HG03520 (cell line): ENCODE results near the gene RUBCN.
"Not testable (repeated sequence)": the region's sequence is repeated elsewhere in the genome, so short reads cannot be mapped to it uniquely, and the experiment has no call there.

Experiments used
- ATAC-seq: cut with Tn5 transposase; IDR thresholded peaks from one replicate; pipeline ENCODE4 v1.9.1; 2021; ENCODE audit warnings: mild to moderate bottlenecking, moderate library complexity; ENCODE audit not compliant: unreplicated experiment

Gene RUBCN

GRCh38 chr3:197736010-197736490, 654 bp downstream of the RUBCN start:
- ATAC-seq: no peak

- ATAC-seq: no peak
These were observed 1.9 kb downstream of the RUBCN start for GRCh38 chr3:197734667-197735318.

- ATAC-seq: no peak
These were observed 3.7 kb downstream of the RUBCN start for GRCh38 chr3:197733042-197733441.

- not testable (repeated sequence) for ATAC-seq
These were observed 5.2 kb downstream of the RUBCN start for GRCh38 chr3:197731483-197731882.

GRCh38 chr3:197730770-197731169, 5.9 kb downstream of the RUBCN start:
- ATAC-seq: not testable (repeated sequence)

- ATAC-seq: peak; percentile 34
These were observed 6.5 kb downstream of the RUBCN start for GRCh38 chr3:197730200-197730599.

GRCh38 chr3:197728487-197728886, 8.2 kb downstream of the RUBCN start:
- no peak for ATAC-seq

- ATAC-seq: not testable (repeated sequence)
These were observed 8.8 kb downstream of the RUBCN start for GRCh38 chr3:197727878-197728277.

GRCh38 chr3:197722734-197723133, 14.0 kb downstream of the RUBCN start:
- no peak for ATAC-seq

GRCh38 chr3:197720694-197721093, 16.0 kb downstream of the RUBCN start:
- ATAC-seq: no peak

- no peak for ATAC-seq
These were observed 17.8 kb downstream of the RUBCN start for GRCh38 chr3:197718891-197719290.

- no peak for ATAC-seq
These were observed 22.5 kb downstream of the RUBCN start for GRCh38 chr3:197714251-197714650.

- ATAC-seq: peak; percentile 6
These were observed 23.3 kb downstream of the RUBCN start for GRCh38 chr3:197713477-197713822.

- ATAC-seq: peak; percentile 83
These were observed 24.6 kb downstream of the RUBCN start for GRCh38 chr3:197711973-197712707.

- ATAC-seq: not testable (repeated sequence)
These were observed 25.7 kb downstream of the RUBCN start for GRCh38 chr3:197710965-197711364.

- no peak for ATAC-seq
These were observed 27.6 kb downstream of the RUBCN start for GRCh38 chr3:197709135-197709534.

- ATAC-seq: no peak
These were observed 30.0 kb downstream of the RUBCN start for GRCh38 chr3:197706658-197707057.

- no peak for ATAC-seq
These were observed 34.9 kb downstream of the RUBCN start for GRCh38 chr3:197701841-197702240.

- no peak for ATAC-seq
These were observed 36.6 kb downstream of the RUBCN start for GRCh38 chr3:197700095-197700494.

GRCh38 chr3:197697355-197697754, 39.3 kb downstream of the RUBCN start:
- ATAC-seq: no peak

- ATAC-seq: no peak
These were observed 42.5 kb downstream of the RUBCN start for GRCh38 chr3:197694251-197694650.

- no peak for ATAC-seq
These were observed 44.1 kb downstream of the RUBCN start for GRCh38 chr3:197692641-197693040.
